ENCODE measurements around the gene OGG1. TPM values are rescaled to one million over a fixed set of nuclear protein-coding genes. Genes with fewer than 3 reads are reported as not detected.

The OGG1 gene
- total RNA-seq, result 17.1 and 17.9 TPM in 2 replicates

DNA sequence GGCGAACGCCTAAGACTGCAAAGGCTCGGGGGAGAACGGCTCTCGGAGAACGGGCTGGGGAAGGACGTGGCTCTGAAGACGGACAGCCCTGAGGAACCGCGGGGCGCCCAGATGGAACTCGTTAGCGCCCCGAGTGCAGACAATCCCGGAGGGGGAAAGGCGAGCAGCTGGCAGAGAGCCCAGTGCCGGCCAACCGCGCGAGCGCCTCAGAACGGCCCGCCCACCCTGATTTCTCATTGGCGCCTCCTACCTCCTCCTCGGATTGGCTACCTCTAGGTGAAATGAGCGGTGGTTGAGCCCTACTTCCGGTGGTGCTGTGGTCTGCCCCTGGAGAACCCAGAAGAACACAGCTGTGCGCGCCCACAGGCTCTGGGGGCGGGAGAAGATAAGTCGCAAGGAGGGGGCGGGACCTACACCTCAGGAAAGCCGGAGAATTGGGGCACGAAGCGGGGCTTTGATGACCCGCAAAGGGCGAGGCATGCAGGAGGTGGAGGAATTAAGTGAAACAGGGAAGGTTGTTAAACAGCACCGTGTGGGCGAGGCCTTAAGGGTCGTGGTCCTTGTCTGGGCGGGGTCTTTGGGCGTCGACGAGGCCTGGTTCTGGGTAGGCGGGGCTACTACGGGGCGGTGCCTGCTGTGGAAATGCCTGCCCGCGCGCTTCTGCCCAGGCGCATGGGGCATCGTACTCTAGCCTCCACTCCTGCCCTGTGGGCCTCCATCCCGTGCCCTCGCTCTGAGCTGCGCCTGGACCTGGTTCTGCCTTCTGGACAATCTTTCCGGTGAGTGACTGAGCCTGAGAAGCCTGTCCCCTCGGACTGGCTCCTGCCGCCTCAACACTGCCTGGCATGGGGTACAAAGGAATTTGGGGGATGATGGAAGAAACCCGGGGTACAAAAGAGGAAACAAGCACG is at the start of gene OGG1:
OGG1 (plus strand) TSS at position 308 of the 911 bp plus-strand sequence; CDS start at position 643, 335 bp downstream.

DNA sequence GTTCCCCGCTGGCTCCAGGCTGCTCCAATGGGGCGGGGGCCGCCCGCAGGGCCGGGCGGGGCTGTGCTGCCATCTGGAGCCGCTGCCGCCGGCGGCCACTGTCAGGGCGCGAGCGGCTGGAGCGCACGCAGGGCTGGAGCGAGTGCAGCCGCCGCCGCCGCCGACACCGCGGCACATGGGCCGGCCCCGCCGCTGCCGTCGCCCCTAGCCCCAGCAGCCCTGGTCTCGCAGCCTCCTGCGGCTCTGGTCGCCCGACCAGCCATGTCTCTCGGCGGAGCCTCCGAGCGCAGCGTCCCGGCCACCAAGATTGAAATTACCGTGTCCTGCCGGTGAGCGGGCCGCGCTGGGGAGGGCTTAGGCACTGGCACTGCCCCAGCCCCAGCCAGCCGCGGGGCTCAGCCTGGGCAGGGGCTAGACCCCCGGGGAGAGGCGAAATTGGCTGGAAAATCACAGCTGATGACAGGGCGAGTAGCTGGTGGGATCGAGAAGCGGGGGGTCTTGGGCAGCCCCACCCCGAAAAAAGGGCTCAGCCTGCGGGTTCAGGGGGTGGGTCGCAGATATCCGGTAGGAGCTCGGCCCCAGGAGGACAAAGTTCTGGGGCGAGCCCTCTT is 45.9 kb upstream of the OGG1 start, which contains the start of gene CPNE9:
CPNE9 (plus strand) TSS at position 98 of the 611 bp plus-strand sequence; CDS start at position 262, 164 bp downstream.

DNA sequence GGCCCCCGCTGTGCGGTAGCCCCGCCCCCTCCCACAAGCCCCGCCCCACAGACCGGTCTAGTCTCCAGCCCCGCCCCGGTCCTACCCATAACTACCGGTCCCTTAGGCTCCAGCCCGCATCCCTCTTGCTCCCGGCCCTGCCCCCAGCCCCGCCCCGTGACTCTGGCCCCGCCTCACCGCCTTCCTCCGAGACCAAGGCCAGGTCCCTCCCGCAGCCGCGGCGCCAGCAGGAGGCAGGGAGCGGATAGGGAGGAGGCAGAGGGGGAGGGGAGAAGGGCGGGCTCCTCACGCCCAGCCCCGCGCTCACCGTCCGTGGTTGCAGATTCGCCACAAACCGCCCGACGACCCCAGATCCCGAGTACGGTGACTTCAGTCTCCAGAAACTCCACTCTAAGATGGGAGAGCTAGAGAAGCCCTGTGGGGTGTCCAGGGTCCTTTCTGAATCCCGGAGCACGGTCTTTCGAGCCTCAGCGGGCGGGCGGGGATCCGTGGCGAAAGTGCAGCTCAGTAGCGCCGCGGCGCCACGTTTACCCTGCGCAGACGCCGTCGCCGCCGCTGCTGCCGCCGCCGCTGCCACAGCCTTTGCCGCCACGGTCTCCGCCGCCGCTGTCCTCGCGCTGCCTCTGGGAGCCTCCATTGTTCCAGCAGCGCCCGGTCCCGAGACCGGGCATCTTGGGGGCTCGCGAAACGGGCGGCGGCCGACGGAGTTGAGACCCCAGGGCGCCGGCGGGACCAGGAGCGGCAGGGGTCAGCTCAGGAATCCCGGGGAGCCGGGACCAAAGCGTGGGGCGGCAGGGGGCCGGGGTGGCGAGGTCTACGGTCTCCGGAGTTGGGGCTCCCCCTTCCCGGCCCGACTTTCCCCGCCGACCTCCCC is 18.3 kb upstream of the OGG1 start, which contains the start of gene BRPF1:
BRPF1 (plus strand) TSS at position 530 of the 874 bp plus-strand sequence. CDS start 2,406 bp downstream, outside the sequence.

DNA sequence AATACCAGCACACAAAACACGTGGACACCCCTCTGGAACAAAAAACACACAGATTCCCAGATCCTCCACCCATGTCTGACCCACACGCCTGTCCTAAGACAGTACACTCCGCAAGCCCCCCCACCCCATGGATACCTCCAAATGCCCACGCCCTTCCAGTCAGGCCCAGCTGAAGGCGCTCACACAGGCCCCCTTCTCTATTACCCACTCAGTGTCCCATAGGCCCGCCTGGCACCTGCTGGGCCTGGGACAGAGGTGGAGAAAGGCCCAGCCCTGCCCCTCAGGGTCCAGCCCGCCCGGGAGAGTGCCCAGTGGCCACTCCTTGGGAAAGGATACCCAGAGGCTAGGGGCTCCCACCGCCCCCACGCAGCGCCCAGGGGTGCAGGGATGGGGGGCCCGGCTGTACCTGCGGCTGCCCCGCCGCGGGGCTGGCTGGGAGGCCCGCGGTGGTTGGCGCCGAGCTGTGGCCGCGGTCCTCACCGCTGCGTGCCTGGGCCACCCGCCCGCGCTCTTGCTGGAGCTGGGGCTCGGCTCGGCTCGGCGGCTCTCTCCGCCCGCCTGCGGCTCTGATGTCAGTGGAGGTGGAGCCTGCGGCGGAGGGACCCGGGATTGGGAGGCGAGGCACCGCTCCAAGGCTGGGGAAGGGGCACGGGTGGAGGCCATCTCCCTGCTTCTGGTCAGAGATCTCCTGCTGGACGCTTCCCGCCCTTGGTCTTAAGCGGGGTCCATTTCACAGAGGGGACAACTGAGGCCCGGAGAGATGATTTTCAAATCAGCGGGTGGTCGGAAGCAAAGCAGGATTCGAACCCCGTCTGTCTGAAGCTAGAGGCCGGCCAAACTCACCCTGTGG is 19.9 kb downstream of the OGG1 start, which contains the start of gene CAMK1:
CAMK1 (minus strand) TSS at position 522 of the 850 bp plus-strand sequence. CDS start 2,198 bp downstream, outside the sequence.

DNA sequence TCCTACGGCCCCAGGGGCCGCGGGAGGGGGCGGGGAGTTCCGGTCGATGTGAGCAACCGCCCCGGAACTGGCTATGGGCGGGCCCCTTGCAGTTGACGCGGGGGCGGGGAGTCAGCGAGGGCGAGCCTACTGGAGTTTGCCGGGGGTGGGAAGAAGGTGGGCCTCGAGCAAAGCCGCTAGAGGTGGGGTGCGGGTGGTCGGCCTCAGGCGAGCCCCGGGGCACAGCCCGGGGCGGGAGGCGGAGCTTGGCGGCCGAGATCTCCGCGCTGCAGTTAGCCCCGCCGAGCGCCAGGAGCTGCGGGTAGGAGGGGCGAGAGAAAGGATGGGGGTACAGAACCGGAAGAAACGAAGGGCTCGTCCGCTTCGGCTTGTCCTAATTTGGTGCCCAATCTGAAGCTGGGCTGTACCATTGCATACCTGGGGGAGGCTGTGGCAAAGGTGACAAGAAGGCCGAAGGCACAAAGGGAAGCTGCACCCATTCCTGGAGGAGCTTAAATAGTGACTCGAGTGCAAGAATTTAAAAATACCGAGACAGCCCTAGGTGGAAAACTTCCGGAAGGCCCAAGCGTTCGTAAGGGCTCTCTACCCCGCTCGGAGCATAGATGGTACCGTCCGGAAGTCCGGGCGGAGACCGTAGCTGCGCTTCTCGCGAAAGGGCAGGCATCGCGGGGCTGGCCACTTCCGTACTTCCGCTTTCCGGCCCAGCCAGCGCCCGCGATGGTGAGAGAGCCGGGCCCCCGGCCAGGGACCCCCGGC is 42.8 kb downstream of the OGG1 start, which contains the start of the genes ARPC4 and TADA3:
ARPC4 (plus strand) TSS at position 678 of the 756 bp plus-strand sequence; CDS start at position 718, 40 bp downstream.
TADA3 (minus strand) TSS at position 69 of the 756 bp plus-strand sequence. CDS start 1,007 bp downstream, outside the sequence.

Other genes with a start within 250 kb of the OGG1 start
- gene LHFPL4, start 196.1 kb upstream of the OGG1 start, total RNA-seq, result 0.09 TPM in 1 of 2 replicates, not detected in the other
- 27.9 and 30.4 TPM in 2 replicates for gene MTMR14, start 100.4 kb upstream of the OGG1 start, total RNA-seq
- gene CPNE9, start 46.1 kb upstream of the OGG1 start, total RNA-seq, result not detected in 2 replicates
- 12.1 and 14.7 TPM in 2 replicates for gene BRPF1, start 18.2 kb upstream of the OGG1 start, total RNA-seq
- 33.0 and 34.3 TPM in 2 replicates for gene CAMK1, start 20.0 kb downstream of the OGG1 start, total RNA-seq
- 51.1 and 52.7 TPM in 2 replicates for gene TADA3, start 42.5 kb downstream of the OGG1 start, total RNA-seq
- 170 and 213 TPM in 2 replicates for gene ARPC4, start 43.1 kb downstream of the OGG1 start, total RNA-seq
- 8.2 and 11.0 TPM in 2 replicates for gene TTLL3, start 60.3 kb downstream of the OGG1 start, total RNA-seq
- 18.3 and 21.1 TPM in 2 replicates for gene RPUSD3, start 94.1 kb downstream of the OGG1 start, total RNA-seq
- 0.14 and 0.18 TPM in 2 replicates for gene CIDEC, start 130.3 kb downstream of the OGG1 start, total RNA-seq
- 24.5 and 31.2 TPM in 2 replicates for gene JAGN1, start 140.7 kb downstream of the OGG1 start, total RNA-seq
- gene IL17RE, start 152.9 kb downstream of the OGG1 start, total RNA-seq, result 0.14 and 0.83 TPM in 2 replicates
- 24.7 and 34.0 TPM in 2 replicates for gene IL17RC, start 167.1 kb downstream of the OGG1 start, total RNA-seq
- 20.1 and 58.8 TPM in 2 replicates for gene CRELD1, start 183.9 kb downstream of the OGG1 start, total RNA-seq
- 1.6 and 2.1 TPM in 2 replicates for gene PRRT3, start 202.5 kb downstream of the OGG1 start, total RNA-seq
- gene EMC3, start 236.9 kb downstream of the OGG1 start, total RNA-seq, result 72.0 and 78.9 TPM in 2 replicates